Activated naive CD4-positive, alpha-beta T cell treated with anti-CD3 and anti-CD28 coated beads, Interleukin-2, amount 50 U/mL, for 16 hours (primary cell): Measurements from ENCODE around the gene CFAP210.

ENCODE experiments used
- DNase-seq: peaks from one replicate; pipeline ENCODE4 v3.0.0-alpha.2; 2020

The CFAP210 gene, protein sequence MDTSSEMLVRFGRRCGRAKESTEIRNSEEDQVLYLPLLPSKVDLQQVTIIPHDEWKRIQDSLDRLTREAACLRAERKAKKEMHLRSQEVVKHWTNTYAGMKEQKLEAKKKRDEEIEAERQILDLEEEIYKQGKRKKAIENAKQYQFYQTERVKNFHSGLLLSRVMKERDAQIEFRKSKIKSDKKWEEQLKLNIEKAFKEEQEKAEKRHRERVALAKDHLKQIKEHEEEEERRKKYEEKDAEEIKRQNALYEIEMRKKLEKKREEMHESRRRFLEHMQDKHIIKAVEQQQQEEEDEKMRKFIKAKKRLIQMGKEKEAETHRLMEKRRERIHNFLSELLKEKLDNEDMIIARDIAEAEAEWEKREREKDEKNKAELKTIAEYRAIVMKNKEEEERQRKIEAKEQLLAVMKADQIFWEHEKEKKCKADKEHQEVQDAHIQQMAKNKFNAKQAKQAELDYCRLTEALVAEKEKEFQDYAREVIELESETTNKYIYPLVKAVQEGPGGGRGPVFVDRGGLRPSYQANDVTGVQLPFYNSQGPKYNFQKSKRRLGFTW

DNA sequence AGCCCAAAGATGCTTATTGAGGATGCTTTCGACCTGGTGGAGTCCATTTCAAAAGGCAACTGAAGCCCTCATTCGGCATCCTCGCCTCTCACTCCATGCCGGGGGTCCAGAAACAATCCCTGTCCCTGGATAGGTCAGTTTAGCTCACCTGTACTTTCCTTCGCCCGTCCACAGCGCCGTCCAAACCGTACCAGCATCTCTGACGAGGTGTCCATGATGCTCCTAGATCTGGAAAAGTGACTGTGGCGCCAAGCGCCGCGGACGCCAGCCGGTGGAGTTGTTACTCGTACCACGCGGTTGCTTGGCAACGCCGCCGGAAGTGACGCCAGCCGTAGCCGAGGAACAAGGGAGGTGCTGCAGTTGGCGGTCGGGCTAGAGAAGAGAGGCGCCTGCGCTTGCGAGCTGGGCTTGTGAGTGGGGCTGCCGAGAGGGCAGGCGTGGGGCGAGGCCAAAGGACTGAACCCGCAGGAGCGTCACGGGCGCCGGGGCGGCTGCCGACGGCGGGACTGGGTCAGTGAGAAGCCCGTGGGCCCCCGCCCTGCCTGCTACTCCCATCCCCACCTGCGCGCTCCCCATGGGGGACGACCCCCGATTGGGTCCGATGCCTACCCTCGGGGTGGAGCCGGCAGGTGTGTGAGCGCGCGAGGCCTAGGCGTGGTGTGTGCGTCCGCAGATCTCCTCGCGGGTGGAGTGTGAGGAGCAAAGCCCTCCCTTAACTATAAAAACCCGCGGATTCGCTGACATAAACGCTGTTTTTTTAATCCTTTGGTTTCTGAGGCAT is at the start of gene CFAP210, which contains the start of gene PHOSPHO2:
TSS of gene CFAP210 (minus strand) at position 293 of the 781 bp plus-strand sequence. CDS start at position 215, 78 bp downstream.
TSS of gene PHOSPHO2 (plus strand) at position 357 of the 781 bp plus-strand sequence. CDS start 6,503 bp downstream, outside the sequence.
- DNase-seq: peak; percentile 99

DNA sequence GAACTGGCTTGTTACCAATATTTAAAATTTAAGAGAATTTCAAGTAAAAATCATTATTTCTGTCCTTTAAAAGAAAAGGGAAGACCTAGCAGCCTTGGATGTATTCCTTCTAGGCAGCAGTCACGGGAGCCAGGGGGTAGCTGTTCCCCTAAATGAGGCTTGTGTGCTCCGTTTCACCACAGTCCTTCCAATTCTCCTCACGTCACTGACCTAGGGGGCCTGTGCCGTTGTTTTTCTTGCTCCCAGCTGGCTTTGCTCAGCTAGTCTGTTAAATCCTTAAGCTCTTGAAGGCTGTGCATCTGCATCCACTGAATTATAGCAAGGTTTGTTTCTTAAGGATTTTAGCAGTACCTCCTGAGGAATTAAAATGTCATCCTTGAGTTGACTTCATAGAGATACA is 49.3 kb upstream of the CFAP210 start:
- no peak for DNase-seq

DNA sequence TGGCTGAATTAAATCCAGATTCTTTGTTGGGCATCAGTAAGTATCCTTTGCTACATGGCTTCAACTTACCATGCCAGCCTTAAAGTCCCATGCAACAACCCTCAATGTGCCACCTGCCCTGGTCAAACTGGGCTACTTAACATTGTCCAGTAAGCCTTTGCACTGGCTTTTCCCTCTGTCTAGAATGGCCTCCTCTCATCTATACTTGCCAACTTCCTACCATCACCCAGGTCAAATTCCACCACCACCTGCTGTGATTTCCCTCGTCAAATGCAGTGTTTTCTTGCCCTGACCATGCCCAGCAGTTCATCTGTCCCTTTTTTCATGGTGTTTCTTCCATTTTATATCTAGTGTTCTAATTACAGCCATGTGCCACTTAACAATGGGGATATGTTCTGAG is 45.1 kb upstream of the CFAP210 start:
- no peak for DNase-seq

DNA sequence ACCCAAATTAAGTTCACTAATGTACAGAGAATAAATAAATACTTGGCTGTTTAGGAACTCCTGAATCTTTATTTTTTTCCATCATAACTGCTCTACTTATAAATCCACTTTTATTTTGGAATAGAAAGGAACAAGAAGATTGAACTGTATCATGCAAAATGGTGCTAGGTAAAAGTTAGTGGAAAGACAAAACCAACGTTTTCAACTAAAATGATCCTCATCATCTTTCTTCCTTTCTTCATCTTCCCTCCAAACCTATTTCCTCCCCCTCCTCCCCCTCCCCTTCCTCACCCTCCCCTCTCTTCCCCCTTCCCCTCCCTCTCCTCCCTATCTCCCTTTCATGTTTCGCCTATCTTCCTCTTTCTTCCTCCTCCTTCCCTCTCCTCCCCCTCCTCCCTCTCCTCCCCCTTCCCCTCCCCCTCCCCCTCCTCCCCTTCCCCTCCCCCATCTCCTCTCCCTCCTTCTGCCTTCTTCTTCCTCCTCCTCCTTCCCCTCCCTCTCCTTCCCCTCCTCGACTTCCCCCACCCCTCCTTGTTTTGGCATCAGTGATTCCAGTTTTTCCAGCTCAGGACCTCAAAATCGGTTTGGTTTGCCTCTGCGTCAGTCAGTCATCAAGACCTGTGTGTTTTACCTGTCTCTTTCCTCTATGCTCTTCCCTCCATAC is 44.5 kb upstream of the CFAP210 start:
- no peak for DNase-seq

DNA sequence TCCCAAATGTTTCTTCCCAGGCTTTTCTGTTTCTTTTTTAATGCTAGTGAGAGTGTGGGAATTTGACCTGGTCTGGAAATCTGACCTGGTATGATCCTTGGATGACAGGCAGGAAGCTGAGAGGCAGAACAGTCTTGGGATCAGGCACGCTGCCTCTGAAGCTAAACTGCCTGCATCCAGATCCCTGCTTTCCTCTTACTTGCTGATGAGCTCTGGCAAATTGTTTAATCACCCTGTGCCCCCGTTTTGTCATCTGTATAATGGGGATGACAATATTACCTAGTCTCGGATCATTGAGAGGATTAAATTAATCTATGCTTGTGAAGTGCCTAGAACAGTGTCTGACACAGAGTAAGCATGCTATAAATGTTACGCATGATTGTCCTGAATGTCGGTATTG is 42.7 kb upstream of the CFAP210 start:
- no peak for DNase-seq

DNA sequence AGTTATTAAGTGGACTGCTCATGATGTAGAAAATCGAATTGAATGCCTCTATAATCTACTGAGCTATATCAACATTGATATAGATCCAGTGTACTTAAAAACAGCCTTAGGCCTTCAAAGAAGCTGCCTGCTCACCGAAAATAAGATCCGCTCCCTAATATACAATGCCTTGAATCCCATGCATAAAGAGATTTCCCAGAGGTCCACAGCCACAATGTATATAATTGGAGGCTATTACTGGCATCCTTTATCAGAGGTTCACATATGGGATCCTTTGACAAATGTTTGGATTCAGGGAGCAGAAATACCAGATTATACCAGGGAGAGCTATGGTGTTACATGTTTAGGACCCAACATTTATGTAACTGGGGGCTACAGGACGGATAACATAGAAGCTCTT is 41.4 kb upstream of the CFAP210 start:
- no peak for DNase-seq

DNA sequence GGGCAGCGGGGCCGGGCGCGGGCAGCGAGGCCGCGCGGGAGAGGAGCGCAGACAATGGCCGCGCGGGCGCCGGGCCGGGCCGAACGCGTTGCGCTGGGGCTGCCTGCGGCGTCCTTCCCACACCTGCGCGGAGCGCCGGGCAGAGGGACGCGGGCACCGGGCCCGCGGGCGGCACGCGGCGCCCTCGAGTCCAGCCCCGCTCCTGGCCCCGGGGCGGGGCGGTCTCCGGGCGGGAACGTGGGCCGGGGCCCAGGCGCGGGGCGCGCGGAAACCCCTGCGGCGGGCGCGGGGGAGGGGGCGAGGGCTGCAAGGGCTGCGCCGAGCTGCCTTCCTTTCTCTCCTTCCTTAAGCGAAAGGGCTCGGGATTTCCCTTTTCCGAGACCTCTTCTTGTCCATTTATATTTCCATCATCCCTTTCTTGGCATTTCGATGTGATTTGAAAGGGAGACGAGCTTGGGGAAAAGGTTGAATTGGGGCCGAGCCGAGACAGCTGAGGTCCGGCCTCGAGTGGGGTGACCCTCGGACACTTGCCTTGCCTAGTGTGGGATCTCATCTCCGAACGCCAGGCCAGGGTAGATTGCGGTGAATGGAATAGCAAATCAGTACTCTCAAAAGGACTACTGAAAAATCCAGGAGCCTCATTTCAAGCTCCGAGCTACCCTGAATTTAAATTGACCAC is 40.1 kb upstream of the CFAP210 start:
- DNase-seq: peak; percentile 16

DNA sequence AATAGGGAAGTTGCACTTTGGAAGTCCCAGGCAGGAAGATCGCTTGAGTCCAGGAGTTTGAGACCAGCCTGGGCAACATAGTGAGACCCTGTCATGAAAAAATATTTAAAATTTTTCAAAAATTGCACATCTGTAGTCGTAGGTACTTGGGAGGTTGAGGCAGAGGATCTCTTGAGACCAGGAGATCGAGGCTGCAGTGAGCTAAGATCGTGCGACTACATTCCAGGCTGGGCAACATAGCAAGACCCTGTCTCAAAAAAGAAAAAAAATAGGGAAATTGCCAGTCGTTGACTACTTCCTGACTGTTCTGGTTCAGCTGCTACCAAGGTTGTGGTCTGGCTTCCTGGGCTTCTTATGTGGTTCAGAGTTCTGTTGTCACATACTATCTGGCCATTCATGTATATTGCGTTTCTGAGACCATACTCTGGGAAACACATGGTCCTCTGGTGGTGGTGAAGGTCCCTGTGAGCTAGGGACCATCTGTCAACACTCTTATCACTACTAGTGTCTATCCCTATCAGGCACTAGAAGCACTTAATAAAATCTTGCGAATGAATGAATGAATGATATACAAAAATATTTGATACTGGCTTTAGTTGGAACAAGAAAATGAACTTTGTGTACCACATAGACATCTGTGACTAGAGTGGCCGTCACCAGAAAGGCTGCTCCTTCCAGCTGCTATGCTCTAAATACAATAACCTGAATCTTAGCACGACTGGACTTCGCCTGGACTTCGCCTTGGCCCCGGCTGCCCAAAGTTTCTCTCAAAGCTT is 38.6 kb upstream of the CFAP210 start:
- no peak for DNase-seq

DNA sequence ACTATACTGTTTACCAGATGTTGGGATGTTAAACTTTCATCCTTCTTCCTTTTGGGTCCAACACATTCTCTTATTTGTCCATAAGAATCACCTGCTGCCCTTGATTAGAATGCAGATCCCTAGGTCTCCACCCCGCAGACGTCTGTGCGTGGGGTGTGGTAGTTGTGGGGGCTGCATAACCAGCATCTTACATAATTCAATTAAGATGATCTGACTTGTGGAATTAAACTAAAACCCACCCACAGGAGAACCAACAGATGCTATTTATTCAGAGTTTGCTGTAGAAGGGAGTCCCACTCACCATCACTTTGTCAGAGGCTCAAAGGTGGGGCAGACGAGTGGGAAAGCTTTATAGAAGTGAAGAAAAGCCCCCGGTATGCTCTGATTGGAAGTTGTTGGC is 37.9 kb upstream of the CFAP210 start:
- DNase-seq: no peak

DNA sequence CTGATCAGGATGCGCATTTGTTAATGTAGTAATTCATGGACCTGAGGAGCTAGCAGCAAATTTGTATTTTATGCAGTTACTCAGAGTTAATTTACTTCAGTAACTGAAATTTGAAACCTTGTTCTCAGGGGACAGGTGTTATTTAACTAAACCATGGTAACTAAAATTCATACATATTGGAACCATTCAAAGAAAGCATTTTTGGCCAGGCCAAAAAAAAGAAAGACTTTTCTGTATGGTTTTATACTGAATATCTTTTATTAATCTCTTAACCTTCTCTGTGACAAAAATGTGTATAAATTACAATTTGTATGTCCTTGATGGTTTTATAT is 35.0 kb upstream of the CFAP210 start:
- DNase-seq: no peak

DNA sequence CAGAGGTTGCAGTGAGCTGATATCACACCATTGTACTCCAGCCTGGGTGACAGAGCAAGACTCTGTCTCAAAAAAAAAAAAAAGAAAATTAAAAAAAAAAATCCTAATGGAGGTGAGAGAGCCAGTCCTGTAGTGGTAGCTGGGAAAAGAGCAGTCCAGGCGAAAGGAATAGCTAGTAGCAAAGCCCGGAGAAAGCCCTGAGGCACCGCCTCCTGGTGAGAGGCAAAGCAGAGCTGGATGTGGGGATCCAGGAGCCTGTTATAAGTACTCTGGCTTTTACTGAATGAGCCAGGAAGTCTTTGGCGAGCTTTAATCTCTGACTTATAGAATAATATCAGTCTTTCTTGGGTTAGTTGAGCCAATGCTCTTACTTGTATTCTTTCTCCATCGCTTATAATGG is 32.9 kb upstream of the CFAP210 start:
- no peak for DNase-seq

DNA sequence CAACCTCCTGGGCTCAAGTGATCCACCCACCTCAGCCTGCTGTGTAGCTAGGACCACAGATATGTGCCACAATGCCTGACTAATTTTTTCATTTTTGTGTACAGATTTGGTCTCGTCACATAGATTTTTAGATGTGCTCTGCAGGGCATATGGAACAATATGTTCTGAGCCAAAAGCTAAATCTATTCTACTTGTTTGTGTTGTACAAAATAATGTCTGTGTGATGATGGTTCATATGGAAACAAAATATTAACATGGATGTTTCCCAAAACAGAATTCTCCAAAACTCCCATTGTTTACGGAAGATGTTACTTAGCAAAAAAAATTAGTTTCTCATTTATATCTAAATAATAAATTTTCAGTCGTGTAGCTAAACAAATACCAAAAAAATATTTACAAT is 26.8 kb upstream of the CFAP210 start:
- DNase-seq: no peak

DNA sequence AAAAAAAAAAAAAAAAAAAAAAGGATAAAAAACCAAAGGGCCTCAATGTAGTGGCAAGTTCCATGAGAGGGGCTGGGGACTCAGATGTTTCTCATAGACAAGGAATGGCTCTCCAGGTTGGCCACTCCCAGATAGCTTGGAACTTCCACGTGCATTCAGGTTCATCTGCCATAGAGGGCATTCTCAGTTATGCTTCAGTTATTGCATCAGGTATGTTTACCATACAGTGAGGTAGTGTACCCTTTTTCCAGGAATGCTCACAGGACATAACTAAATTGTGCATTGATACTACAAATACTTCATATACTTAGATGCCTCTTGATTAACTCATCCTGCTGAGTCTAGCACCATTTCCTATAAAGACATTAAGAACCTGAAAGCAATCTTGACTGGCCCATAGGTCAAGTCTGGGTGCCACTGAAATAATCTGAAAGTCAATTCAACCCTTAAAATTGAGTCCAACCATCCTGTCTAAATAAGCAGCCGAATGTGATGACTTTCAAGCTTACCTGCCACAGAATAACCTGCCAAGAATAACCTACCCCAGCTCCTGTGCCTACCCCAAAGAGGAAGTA is 24.8 kb upstream of the CFAP210 start:
- no peak for DNase-seq

DNA sequence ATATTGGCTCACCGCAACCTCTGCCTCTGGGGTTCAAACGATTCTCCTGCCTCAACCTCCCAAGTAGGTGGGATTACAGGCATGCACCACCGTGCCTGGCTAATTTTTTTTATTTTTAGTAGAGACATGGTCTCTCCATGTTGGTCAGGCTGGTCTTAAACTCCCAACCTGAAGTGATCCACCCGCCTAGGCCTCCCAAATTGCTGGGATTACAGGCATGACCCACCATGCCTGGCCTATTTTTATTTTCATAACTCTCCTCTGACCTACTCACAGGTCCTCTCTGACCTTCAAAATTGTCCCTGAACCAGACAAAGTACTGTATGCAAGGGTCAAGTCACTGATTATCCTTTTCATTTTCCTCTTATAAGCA is 23.5 kb upstream of the CFAP210 start:
- DNase-seq: no peak

DNA sequence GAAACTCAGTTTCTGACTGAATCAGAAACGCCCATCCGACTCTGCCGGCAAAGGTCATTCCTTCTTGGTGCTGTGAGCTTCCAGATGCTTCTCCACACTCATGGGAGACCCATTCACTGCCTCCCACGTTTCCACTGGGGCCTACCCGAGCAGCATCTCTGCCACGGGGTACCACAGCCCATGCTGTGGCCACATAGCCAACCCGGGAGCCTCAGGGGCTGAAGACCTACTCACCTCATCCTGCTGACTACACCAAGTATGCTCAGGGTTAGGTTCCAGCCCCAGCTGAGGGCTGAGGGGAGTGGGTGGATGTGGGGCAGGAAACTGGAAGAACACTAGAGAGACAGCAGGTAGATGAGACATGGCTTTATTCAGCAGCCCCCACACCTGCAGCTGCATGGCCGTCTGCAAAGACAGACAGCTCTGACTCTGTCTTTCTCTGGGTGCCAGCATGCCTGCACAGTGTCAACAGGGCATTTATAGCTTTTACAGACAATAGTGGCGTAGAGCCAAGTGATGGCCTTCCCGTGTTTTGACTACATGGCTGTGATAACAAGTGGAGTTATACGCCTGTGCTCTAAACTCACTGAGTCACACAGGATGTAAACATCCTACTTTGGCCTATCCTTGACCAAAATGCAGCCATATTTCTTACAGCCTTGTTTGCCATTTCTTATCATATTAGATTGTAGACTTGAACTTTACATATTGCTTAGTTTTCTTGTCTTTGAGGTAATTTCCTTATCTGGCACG is 22.9 kb upstream of the CFAP210 start:
- DNase-seq: no peak

DNA sequence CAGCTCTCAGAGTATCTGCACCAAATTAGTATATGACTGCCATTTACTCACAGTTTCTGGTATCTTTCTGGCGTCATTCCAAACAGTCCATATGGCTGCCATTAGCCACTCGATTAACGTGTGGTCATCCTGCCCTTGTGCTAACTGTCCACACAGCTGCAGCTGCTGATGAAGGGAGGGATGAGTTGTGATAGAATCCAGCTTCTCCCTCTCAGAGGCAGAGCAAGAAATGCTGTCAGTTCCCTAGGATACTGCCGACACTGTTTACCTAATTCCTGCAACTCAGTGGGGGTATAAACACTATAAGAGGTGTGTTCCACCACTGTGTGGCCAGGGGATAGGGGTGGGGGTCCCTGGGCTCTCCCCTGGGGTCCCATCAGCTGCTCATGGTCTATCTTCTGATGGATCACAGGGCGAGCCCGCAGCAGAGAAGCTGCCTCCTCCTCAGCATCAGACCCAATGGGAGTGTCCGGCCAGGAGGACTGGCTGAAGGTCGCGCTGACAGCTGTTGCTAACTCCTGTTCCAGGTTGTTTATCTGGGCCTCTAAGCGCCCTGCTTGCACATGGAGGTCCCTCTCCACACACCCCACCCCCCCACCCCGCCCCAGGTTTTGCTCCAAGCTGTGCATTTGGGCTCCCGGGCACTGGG is 22.2 kb upstream of the CFAP210 start:
- DNase-seq: no peak

DNA sequence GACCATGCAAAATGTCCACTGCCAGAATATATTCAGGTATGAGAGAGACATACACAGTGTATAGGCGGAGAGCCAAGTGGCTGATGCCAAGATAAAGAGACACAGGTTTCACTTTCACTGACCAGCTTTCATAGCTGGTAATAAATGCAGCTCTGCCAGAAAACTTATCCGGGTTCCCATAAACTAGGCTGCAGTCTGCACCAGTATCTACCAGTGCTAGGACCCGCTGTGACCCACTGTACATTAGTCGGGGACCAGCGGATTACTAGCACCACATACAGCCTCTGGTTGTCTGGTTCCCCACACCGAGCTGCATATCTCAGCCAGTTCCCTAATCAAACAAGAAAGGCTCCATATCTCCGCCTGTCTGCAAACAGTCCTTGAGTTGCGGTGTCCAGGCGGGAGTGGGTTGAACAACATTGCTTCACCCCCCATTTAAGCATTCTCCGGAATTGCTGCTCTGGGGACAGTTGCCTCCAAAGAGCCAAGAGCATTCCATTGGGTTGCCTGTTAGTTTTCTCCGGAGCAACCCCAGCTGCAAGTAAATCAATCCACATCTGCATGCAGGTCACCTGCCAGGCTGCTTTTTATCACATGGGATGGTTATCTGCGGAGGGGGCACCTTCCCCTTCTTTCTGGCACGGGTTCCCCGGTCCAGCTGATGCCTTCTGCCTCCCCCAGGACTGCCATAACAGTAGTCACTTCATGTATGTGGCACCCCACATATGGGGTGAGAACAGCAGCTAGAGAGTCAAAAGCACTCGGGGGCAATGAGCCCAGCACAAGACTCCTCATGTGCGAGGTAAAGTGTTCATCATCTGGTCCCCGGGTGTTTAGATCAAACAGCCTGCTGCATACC is 21.4 kb upstream of the CFAP210 start:
- DNase-seq: no peak

DNA sequence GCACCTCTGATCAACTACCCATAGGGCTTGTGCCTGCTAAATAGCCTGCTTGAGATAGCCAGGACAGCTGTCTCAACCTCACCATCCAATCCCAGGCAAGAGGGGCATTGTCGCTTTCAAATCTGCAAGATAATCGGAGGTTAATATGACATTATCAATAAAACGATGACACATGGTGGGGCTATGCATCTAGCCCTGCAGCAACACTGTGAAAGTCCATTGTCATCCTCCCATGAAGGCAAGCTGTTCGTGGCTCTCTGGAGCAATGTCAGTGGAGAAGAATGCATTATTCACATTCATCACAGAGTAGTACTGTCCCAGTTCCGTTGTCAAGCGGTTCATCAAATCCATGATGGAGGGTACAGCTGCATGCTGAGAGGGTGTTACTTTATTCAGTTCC is 20.5 kb upstream of the CFAP210 start:
- DNase-seq: no peak

DNA sequence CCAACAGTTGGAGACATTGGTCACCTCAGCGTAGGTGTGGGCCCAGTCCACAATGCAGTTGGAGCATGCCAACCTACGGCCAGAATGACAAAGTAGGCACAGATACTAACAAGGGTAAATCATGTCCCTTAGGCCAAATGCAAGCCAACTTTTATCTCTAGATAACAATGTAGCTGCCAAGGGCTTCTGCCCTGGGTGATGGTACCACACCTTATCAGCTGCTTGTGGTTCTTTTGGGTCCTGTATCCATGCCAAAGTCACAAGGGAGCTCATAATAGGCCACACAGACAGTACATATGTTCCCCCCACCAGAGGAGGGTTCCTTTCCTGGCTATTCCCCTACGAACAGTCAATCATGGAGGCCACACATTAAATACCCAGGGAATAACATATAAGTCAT is 19.1 kb upstream of the CFAP210 start:
- no peak for DNase-seq
